H1 (cell line): Measurements from ENCODE around the gene CTSC. TPM values are rescaled to one million over a fixed set of nuclear protein-coding genes. Genes with fewer than 3 reads are reported as not detected.

ENCODE experiments used
- CTCF ChIA-PET: fragments of 300-600 bp; sonication (Branson Sonifier 250); formaldehyde crosslinking; loops from one replicate; lab custom pipeline; 2021; ENCODE audit not compliant: partially characterized antibody; lab: Charles Lee
- POLR2A ChIA-PET: fragments of 300-600 bp; sonication (Branson Sonifier 250); formaldehyde crosslinking; loops from one replicate; lab custom pipeline; 2021; ENCODE audit warnings: inconsistent platforms; ENCODE audit not compliant: partially characterized antibody; lab: Charles Lee
- DNase-seq, 2 experiments: peaks; one replicate each; pipeline versions ENCODE4 v3.0.0 to v3.0.0-alpha.2; 2010 to 2022; ENCODE audit warnings: low spot score in 2 of 2, low read depth in 1 of 2, mixed read lengths in 1 of 2
- FAIRE-seq: peaks from 2 replicates; lab custom pipeline; 2011; peaks lifted over from hg19 to GRCh38; lab: Jason Lieb, UNC
- H2AFZ ChIP-seq: 2 replicates; pipeline ENCODE4 v1.8.1; 2012; ENCODE audit warnings: low read length, inconsistent platforms
- H2AK5ac ChIP-seq: 2 replicates; pipeline ENCODE4 v1.6.1; 2013; ENCODE audit warnings: low read depth, low read length
- H2BK120ac ChIP-seq: replicated peaks from 2 replicates; pipeline ENCODE3; 2013; ENCODE audit warnings: low read depth, low read length, inconsistent platforms
- H2BK12ac ChIP-seq: 2 replicates; pipeline ENCODE4 v1.6.1; 2013; ENCODE audit warnings: low read depth, low read length
- H2BK15ac ChIP-seq: 2 replicates; pipeline ENCODE4 v1.6.1; 2013; ENCODE audit warnings: low read length
- H2BK20ac ChIP-seq: 2 replicates; pipeline ENCODE4 v1.6.1; 2013; ENCODE audit warnings: low read length
- H2BK5ac ChIP-seq: 2 replicates; pipeline ENCODE4 v1.6.1; 2013; ENCODE audit warnings: low read depth, low read length
- H3K14ac ChIP-seq: 2 replicates; pipeline ENCODE4 v1.6.1; 2013; ENCODE audit warnings: inconsistent platforms; ENCODE audit not compliant: insufficient read length
- H3K18ac ChIP-seq: 2 replicates; pipeline ENCODE4 v1.6.1; 2013; ENCODE audit warnings: low read length; ENCODE audit errors: extremely low read depth
- H3K23ac ChIP-seq: 2 replicates; pipeline ENCODE4 v1.6.1; 2013; ENCODE audit warnings: inconsistent platforms; ENCODE audit not compliant: insufficient read length
- H3K23me2 ChIP-seq: 2 replicates; pipeline ENCODE4 v1.6.1; 2013; ENCODE audit warnings: low read depth, low read length
- H3K27ac ChIP-seq: 2 replicates; pipeline ENCODE4 v1.6.1; 2011; ENCODE audit warnings: low read depth, low read length, inconsistent platforms
- H3K27me3 ChIP-seq, 4 experiments: replicated peaks in 1 of 4; 1 replicate in 1 of 4; 2 replicates in 3 of 4; pipeline versions ENCODE4 v1.6.1 to v1.8.1; 2011 to 2013; ENCODE audit warnings: low read length in 3 of 4, mild to moderate bottlenecking in 3 of 4, inconsistent platforms in 2 of 4, mixed read lengths in 2 of 4, moderate library complexity in 1 of 4; ENCODE audit not compliant: control insufficient read depth in 3 of 4, insufficient read depth in 3 of 4; ENCODE audit errors: extremely low read depth in 1 of 4
- H3K36me3 ChIP-seq, 4 experiments: 2 replicates each; pipeline versions ENCODE4 v1.6.1 to v1.8.1; 2011 to 2013; ENCODE audit warnings: mild to moderate bottlenecking in 4 of 4, low read length in 3 of 4, moderate library complexity in 2 of 4, control low read depth in 1 of 4, inconsistent platforms in 1 of 4; ENCODE audit not compliant: insufficient read depth in 4 of 4, control insufficient read depth in 2 of 4
- H3K4ac ChIP-seq: replicated peaks from 2 replicates; pipeline ENCODE3; 2013; ENCODE audit warnings: low read length, low read depth, mixed read lengths, inconsistent platforms; ENCODE audit not compliant: insufficient read length
- H3K4me1 ChIP-seq, 4 experiments: replicated peaks in 1 of 4; 1 replicate in 1 of 4; 2 replicates in 3 of 4; pipeline versions ENCODE4 v1.6.1 to v1.8.1; 2011 to 2013; ENCODE audit warnings: low read length in 3 of 4, inconsistent platforms in 2 of 4, mixed read lengths in 1 of 4; ENCODE audit not compliant: insufficient read depth in 4 of 4, control insufficient read depth in 3 of 4
- H3K4me2 ChIP-seq, 2 experiments: 2 replicates each; pipeline versions ENCODE4 v1.6.1 to v1.8.1; 2011 to 2013; ENCODE audit warnings: low read depth in 2 of 2, low read length in 2 of 2, control low read depth in 1 of 2, inconsistent platforms in 1 of 2, mild to moderate bottlenecking in 1 of 2; ENCODE audit not compliant: insufficient read depth in 1 of 2
- H3K4me3 ChIP-seq, 4 experiments: fragments of 200-600, 300-600 bp in 1 of 4; sonication (generic), shearing (Covaris generic), sonication (Bioruptor Twin) in 1 of 4; 2 replicates each; pipeline versions ENCODE4 v1.5.1 to v1.8.1; 2011 to 2016; ENCODE audit warnings: low read length in 4 of 4, low read depth in 3 of 4, control low read depth in 2 of 4, inconsistent platforms in 2 of 4, mild to moderate bottlenecking in 2 of 4, mixed read lengths in 1 of 4, moderate library complexity in 1 of 4; ENCODE audit not compliant: insufficient read depth in 2 of 4; ENCODE audit errors: extremely low read depth in 1 of 4
- H3K56ac ChIP-seq: replicated peaks from 2 replicates; pipeline ENCODE3; 2013; ENCODE audit warnings: low read depth, mild to moderate bottlenecking, mixed read lengths, low read length, inconsistent platforms; ENCODE audit not compliant: insufficient read length
- H3K79me1 ChIP-seq: 2 replicates; pipeline ENCODE4 v1.6.1; 2013; ENCODE audit warnings: low read depth, low read length, control low read depth
- H3K79me2 ChIP-seq, 2 experiments: 2 replicates each; pipeline versions ENCODE4 v1.6.1 to v1.8.1; 2012 to 2013; ENCODE audit warnings: low read length in 2 of 2, mild to moderate bottlenecking in 2 of 2, inconsistent platforms in 1 of 2; ENCODE audit not compliant: insufficient read depth in 2 of 2, control insufficient read depth in 1 of 2
- H3K9ac ChIP-seq, 4 experiments: replicated peaks in 1 of 4; 1 replicate in 1 of 4; 2 replicates in 3 of 4; pipeline versions ENCODE4 v1.6.1 to v1.8.1; 2011 to 2013; ENCODE audit warnings: low read depth in 3 of 4, low read length in 3 of 4, control low read depth in 2 of 4, mild to moderate bottlenecking in 2 of 4, moderate library complexity in 2 of 4, inconsistent platforms in 1 of 4; ENCODE audit errors: extremely low read depth in 1 of 4
- H3K9me3 ChIP-seq, 2 experiments: 2 replicates each; pipeline versions ENCODE4 v1.6.1 to v1.8.1; 2012 to 2013; ENCODE audit warnings: mild to moderate bottlenecking in 2 of 2, moderate library complexity in 2 of 2, control low read depth in 1 of 2, inconsistent platforms in 1 of 2, low read depth in 1 of 2, low read length in 1 of 2, mixed read lengths in 1 of 2; ENCODE audit not compliant: insufficient read depth in 2 of 2
- H4K20me1 ChIP-seq, 2 experiments: replicated peaks in 1 of 2; 2 replicates each; pipeline versions ENCODE3 to v1.8.1; 2011 to 2013; ENCODE audit warnings: inconsistent platforms in 2 of 2, low read length in 2 of 2, mild to moderate bottlenecking in 1 of 2; ENCODE audit not compliant: insufficient read depth in 2 of 2, control insufficient read depth in 1 of 2
- H4K5ac ChIP-seq: 2 replicates; pipeline ENCODE4 v1.6.1; 2013; ENCODE audit warnings: low read length, low read depth, mixed read lengths, inconsistent platforms; ENCODE audit not compliant: insufficient read length
- H4K8ac ChIP-seq: 2 replicates; pipeline ENCODE4 v1.8.0; 2013; ENCODE audit warnings: mild to moderate bottlenecking, moderate library complexity, low read length, inconsistent platforms; ENCODE audit not compliant: insufficient read depth; ENCODE audit errors: extremely low read depth
- H4K91ac ChIP-seq: replicated peaks from 2 replicates; pipeline ENCODE3; 2013; ENCODE audit warnings: low read length, mixed read lengths, inconsistent platforms; ENCODE audit not compliant: insufficient read length
- CBX5 ChIP-seq: fragments of 300-800, 300-1000 bp; sonication (generic); IDR thresholded peaks from 2 replicates; pipeline ENCODE4 v1.7.1; 2016; ENCODE audit warnings: antibody characterized with exemption, low read length, low read depth
- CBX8 ChIP-seq: fragments of 300-800, 300-1000 bp; sonication (generic); IDR thresholded peaks from 2 replicates; pipeline ENCODE4 v1.7.1; 2016; ENCODE audit warnings: low read depth, low read length, borderline replicate concordance
- CHD2 ChIP-seq: IDR thresholded peaks from 2 replicates; pipeline ENCODE4 v1.6.1; 2012; ENCODE audit warnings: low read length, improper control_type of control experiment
- CREB1 ChIP-seq: IDR thresholded peaks from 2 replicates; pipeline ENCODE4 v1.6.1; 2012; ENCODE audit warnings: inconsistent platforms
- EGR1 ChIP-seq: IDR thresholded peaks from 2 replicates; pipeline ENCODE4 v1.6.1; 2011; ENCODE audit warnings: low read depth, low read length, borderline replicate concordance
- EZH2 ChIP-seq: fragments of 200-600 bp; sonication (generic); IDR thresholded peaks from 2 replicates; pipeline ENCODE4 v1.7.1; 2012; ENCODE audit warnings: low read depth, mild to moderate bottlenecking, moderate library complexity, low read length, inconsistent platforms; ENCODE audit not compliant: severe bottlenecking
- JUN ChIP-seq: IDR thresholded peaks from 2 replicates; pipeline ENCODE4 v1.6.1; 2011; ENCODE audit warnings: low read depth, mild to moderate bottlenecking, improper control_type of control experiment, low read length
- MAFK ChIP-seq: IDR thresholded peaks from 2 replicates; pipeline ENCODE4 v1.6.1; 2012; ENCODE audit warnings: low read depth, mild to moderate bottlenecking, improper control_type of control experiment, low read length
- POLR2A ChIP-seq, 2 experiments: IDR thresholded peaks; 1 replicate in 1 of 2; 2 replicates in 1 of 2; pipeline ENCODE4 v1.6.1; 2011; ENCODE audit warnings: low read depth in 2 of 2, low read length in 2 of 2, mild to moderate bottlenecking in 2 of 2; ENCODE audit errors: control extremely low read depth in 1 of 2
- POU5F1 ChIP-seq: IDR thresholded peaks from 2 replicates; pipeline ENCODE4 v1.6.1; 2011; ENCODE audit warnings: low read depth, mild to moderate bottlenecking, low read length, moderate library complexity
- RAD21 ChIP-seq, 2 experiments: IDR thresholded peaks in 1 of 2; conservative IDR thresholded peaks in 1 of 2; 2 replicates each; pipeline ENCODE4 v1.6.1; 2011; ENCODE audit warnings: low read depth in 2 of 2, low read length in 2 of 2, improper control_type of control experiment in 1 of 2, inconsistent platforms in 1 of 2, mild to moderate bottlenecking in 1 of 2, moderate library complexity in 1 of 2
- RBBP5 ChIP-seq: IDR thresholded peaks from 2 replicates; pipeline ENCODE4 v1.7.1; 2012; ENCODE audit warnings: low read depth, mild to moderate bottlenecking, inconsistent platforms, low read length, moderate library complexity, borderline replicate concordance
- SAP30 ChIP-seq: fragments of 300-600 bp; sonication (generic); IDR thresholded peaks from 2 replicates; pipeline ENCODE4 v1.7.1; 2012; ENCODE audit warnings: low read length, moderate library complexity, mild to moderate bottlenecking, inconsistent platforms; ENCODE audit not compliant: insufficient read depth, insufficient replicate concordance
- SIN3A ChIP-seq, 2 experiments: IDR thresholded peaks in 1 of 2; conservative IDR thresholded peaks in 1 of 2; 2 replicates each; pipeline ENCODE4 v1.6.1; 2011 to 2012; ENCODE audit warnings: low read length in 2 of 2, improper control_type of control experiment in 1 of 2, low read depth in 1 of 2, mild to moderate bottlenecking in 1 of 2
- SIX5 ChIP-seq: IDR thresholded peaks from 2 replicates; pipeline ENCODE4 v1.6.1; 2011; ENCODE audit warnings: mild to moderate bottlenecking, low read depth, low read length
- polyA plus RNA-seq, 7 experiments: library from polyadenylated mRNA; depleted of rRNA in 3 of 7; stranded (reverse) in 5 of 7; unstranded in 2 of 7; fragments of >200 nt in 5 of 7; fragments of 200-250 nt in 2 of 7; gene quantifications; 1 replicate in 5 of 7; 2 replicates in 1 of 7; 4 replicates in 1 of 7; pipeline versions ENCODE4 v1.2.1 to v1.2.3, GENCODE V29; 2011 to 2013; ENCODE audit warnings: missing spikeins in 2 of 7, mixed read lengths in 2 of 7
- total RNA-seq: library from RNA; stranded (reverse); fragmentation: NEBNext Ultra II Directional; extraction: Animal tissue kit (Norgen Biotek cat#: 25700); gene quantifications from 2 replicates; pipeline ENCODE4 v1.2.1, GENCODE V29; 2021
- TF ChIP-seq, protein P1 (sequence below): IDR thresholded peaks from 2 replicates; pipeline ENCODE4 v1.6.1; 2012; ENCODE audit warnings: inconsistent platforms

The CTSC gene
- total and polyA plus RNA-seq, 2 of the 8 experiments (the other 6 are each of a cell fraction or from before 2014, with no cell fraction given), result 347 to 369 TPM

DNA sequence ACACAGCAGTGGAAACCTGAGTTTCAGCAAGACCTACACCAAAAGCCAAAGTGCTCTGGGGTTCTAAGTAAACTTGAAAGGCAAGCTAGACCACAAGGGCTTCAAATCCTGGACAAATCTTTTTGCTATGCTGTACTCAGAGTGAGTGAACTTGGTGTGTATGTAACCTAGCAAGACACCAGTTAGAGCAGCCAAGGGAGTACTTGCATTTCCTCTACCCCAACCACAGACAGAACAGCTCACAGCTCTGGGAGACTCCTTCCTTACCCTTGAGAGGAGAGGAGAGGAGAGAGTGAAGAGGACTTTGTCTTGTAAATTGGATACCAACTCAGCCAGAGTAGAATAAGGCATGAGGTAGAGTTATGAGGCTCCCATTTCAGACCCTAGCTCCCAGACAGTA, 71.4 kb downstream of the CTSC start:
- ChIA-PET POLR2A (no interaction called here), CTCF (interaction anchor here (1.0 to 1.5 kb wide), 3 partner anchors 16 to 250 kb away, joined by 3 to 4 read pairs (median 3); no protein-coding TSS in a partner anchor)
- H4K91ac ChIP-seq, result no peak overlapping the region
- DNase-seq, result no peak
- H2BK15ac ChIP-seq, result no peak overlapping the region
- no peak overlapping the region for H3K14ac ChIP-seq
- no peak overlapping the region for H4K5ac ChIP-seq
- no peak overlapping the region for H3K56ac ChIP-seq
- H2AFZ ChIP-seq, result no peak overlapping the region
- no peak overlapping the region for H3K4ac ChIP-seq
- no peak overlapping the region for H2BK5ac ChIP-seq
- H3K79me2 ChIP-seq, result no peaks in the 10 kb centered on the region
- H2BK20ac ChIP-seq, result no peak overlapping the region
- H3K79me1 ChIP-seq, result no peaks in the 10 kb centered on the region
- H3K23me2 ChIP-seq, result no peaks in the 10 kb centered on the region
- no peak overlapping the region for H4K8ac ChIP-seq
- no peaks in the 10 kb centered on the region for H3K27me3 ChIP-seq
- H3K4me1 ChIP-seq, result no peaks in the 10 kb centered on the region
- H3K18ac ChIP-seq, result no peak overlapping the region
- H3K4me2 ChIP-seq, result no peak overlapping the region
- no peak overlapping the region for H2BK120ac ChIP-seq
- H3K36me3 ChIP-seq, result peaks cover 2 to 13% (median 8%) of the 10 kb centered on the region in 4 experiments; a peak in 6 of 8 replicates
- H2AK5ac ChIP-seq, result no peak overlapping the region
- H3K23ac ChIP-seq, result no peak overlapping the region
- H3K9me3 ChIP-seq, result peaks cover 6 to 9% of the 10 kb centered on the region in 2 experiments; a peak in 3 of 4 replicates
- H3K9ac ChIP-seq, result no peak overlapping the region
- no peak overlapping the region for H2BK12ac ChIP-seq
- H3K4me3 ChIP-seq, result no peak overlapping the region
- H4K20me1 ChIP-seq, result no peaks in the 10 kb centered on the region
- no peak overlapping the region for H3K27ac ChIP-seq
- FAIRE-seq, result no peak
- no peak for TF ChIP-seq EZH2
- TF ChIP-seq RBBP5, result no peak
- TF ChIP-seq RAD21 (IDR thresholded peaks at IDR 0.05 in 1 of 2, conservative IDR thresholded peaks at IDR 0.05 in 1 of 2; ENCODE audit: low read depth in 2 of 2, low read length in 2 of 2), result no peak
- no peak for TF ChIP-seq SIN3A (conservative IDR thresholded peaks at IDR 0.05 in 1 of 2, IDR thresholded peaks at IDR 0.05 in 1 of 2; ENCODE audit: low read depth in 1 of 2, low read length in 2 of 2)
- no peak for TF ChIP-seq JUN
- TF ChIP-seq, protein P1, sequence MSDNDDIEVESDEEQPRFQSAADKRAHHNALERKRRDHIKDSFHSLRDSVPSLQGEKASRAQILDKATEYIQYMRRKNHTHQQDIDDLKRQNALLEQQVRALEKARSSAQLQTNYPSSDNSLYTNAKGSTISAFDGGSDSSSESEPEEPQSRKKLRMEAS, result no peak
- no peak for TF ChIP-seq SAP30
- no peak for TF ChIP-seq SIX5
- TF ChIP-seq POU5F1, result no peak
- TF ChIP-seq CBX8, result no peak
- TF ChIP-seq POLR2A (IDR thresholded peaks at IDR 0.05; ENCODE audit: control extremely low read depth in 1 of 2, low read depth in 2 of 2, low read length in 2 of 2), result no peak
- TF ChIP-seq EGR1, result no peak
- no peak for TF ChIP-seq CHD2
- no peak for TF ChIP-seq CREB1
- no peak for TF ChIP-seq MAFK
- no peak for TF ChIP-seq CBX5
